Left ventricle myocardium inferior (tissue), 1 donor: ENCODE data around the gene RMRP. TPM values are rescaled to one million over a fixed set of nuclear protein-coding genes. Genes with fewer than 3 reads are reported as not detected.

Source experiments
- DNase-seq: peaks from one replicate; pipeline ENCODE4 v3.0.0-alpha.2; 2020
- H3K27ac ChIP-seq: fragments of 200-600 bp; replicated peaks from 2 replicates; pipeline ENCODE4 v1.8.0; 2021
- H3K27me3 ChIP-seq: fragments of 200-600 bp; 2 replicates; pipeline ENCODE4 v1.8.0; 2021; ENCODE audit warnings: low read depth
- H3K36me3 ChIP-seq: fragments of 200-600 bp; 2 replicates; pipeline ENCODE4 v1.8.0; 2021
- H3K4me1 ChIP-seq: fragments of 200-600 bp; 2 replicates; pipeline ENCODE4 v1.8.0; 2021
- H3K4me3 ChIP-seq: fragments of 200-600 bp; 2 replicates; pipeline ENCODE4 v1.8.0; 2021; ENCODE audit warnings: mild to moderate bottlenecking, moderate library complexity
- H3K9me3 ChIP-seq: fragments of 200-600 bp; replicated peaks from 2 replicates; pipeline ENCODE4 v1.8.0; 2021
- intact Hi-C: fragments of 100-400 bp; cut with micrococcal nuclease; formaldehyde crosslinking; loops from one replicate; pipeline ENCODE4 v1.11.0; 2022
- total RNA-seq: library from RNA; stranded (reverse); fragmentation: NEBNext Ultra II Directional; extraction: Animal tissue kit (Norgen Biotek cat#: 25700); gene quantifications from one replicate; pipeline ENCODE4 v1.2.1, GENCODE V29; 2021
- TF ChIP-seq, protein P1 (sequence below): fragments of 200-600 bp; IDR thresholded peaks from 2 replicates; pipeline ENCODE4 v1.8.0; 2021; ENCODE audit warnings: antibody characterized with exemption, mild to moderate bottlenecking, borderline replicate concordance
- donor health status: DM: no; HTN: yes; CAD: no; lungs with severe emphysema.

RMRP gene
- total RNA-seq, 1 donor from 2014 or later, result 15,093 TPM

DNA sequence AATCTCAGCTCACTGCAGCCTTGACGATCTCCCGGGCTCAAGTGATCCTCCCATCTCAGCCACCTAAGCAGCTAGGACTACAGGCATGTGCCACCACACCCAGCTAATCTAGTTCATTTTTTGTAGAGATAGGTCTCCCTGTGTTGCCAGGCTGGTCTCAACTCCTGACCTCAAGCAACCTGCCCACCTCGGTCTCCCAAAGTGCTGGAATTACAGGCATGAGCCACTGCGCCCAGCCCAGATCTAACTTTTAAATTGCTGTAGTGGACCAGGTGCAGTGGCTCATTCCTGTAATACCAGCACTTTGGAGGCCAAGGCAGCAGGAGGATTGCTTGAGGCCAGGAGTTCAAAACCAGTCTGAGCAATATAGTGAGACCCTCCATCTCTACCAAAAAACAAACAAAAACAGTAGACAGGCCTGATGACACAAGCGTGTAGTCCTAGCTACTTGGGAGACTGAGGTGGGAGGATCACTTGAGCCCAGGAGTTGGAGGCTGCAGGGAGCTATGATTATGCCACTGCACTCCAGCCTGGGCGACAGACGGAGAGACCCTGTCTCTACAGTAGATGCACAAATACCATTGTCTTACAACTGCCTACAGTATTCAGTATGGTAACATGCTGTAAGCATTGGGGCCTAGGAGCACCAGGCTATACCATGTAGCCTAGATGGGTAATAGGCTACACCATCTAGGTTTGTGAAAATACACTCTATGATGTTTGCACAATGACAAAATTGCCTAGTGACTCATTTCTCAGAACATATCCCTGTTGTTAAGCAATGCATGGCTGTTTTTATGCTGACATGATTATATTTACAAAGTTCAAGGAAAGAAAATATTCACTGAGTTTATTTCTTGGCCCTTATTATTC lies 5.6 kb downstream of the RMRP start:
- no peaks in the 10 kb centered on the region for H3K9me3 ChIP-seq
- H3K4me1 ChIP-seq, result peaks cover 7% of the 10 kb centered on the region
- H3K27me3 ChIP-seq, result no peaks in the 10 kb centered on the region
- intact Hi-C loops, result no loop called here
- no peak overlapping the region for H3K27ac ChIP-seq
- H3K4me3 ChIP-seq, result no peak overlapping the region
- no peaks in the 10 kb centered on the region for H3K36me3 ChIP-seq
- TF ChIP-seq, protein P1, sequence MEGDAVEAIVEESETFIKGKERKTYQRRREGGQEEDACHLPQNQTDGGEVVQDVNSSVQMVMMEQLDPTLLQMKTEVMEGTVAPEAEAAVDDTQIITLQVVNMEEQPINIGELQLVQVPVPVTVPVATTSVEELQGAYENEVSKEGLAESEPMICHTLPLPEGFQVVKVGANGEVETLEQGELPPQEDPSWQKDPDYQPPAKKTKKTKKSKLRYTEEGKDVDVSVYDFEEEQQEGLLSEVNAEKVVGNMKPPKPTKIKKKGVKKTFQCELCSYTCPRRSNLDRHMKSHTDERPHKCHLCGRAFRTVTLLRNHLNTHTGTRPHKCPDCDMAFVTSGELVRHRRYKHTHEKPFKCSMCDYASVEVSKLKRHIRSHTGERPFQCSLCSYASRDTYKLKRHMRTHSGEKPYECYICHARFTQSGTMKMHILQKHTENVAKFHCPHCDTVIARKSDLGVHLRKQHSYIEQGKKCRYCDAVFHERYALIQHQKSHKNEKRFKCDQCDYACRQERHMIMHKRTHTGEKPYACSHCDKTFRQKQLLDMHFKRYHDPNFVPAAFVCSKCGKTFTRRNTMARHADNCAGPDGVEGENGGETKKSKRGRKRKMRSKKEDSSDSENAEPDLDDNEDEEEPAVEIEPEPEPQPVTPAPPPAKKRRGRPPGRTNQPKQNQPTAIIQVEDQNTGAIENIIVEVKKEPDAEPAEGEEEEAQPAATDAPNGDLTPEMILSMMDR, result no peak
- no peak for DNase-seq

DNA sequence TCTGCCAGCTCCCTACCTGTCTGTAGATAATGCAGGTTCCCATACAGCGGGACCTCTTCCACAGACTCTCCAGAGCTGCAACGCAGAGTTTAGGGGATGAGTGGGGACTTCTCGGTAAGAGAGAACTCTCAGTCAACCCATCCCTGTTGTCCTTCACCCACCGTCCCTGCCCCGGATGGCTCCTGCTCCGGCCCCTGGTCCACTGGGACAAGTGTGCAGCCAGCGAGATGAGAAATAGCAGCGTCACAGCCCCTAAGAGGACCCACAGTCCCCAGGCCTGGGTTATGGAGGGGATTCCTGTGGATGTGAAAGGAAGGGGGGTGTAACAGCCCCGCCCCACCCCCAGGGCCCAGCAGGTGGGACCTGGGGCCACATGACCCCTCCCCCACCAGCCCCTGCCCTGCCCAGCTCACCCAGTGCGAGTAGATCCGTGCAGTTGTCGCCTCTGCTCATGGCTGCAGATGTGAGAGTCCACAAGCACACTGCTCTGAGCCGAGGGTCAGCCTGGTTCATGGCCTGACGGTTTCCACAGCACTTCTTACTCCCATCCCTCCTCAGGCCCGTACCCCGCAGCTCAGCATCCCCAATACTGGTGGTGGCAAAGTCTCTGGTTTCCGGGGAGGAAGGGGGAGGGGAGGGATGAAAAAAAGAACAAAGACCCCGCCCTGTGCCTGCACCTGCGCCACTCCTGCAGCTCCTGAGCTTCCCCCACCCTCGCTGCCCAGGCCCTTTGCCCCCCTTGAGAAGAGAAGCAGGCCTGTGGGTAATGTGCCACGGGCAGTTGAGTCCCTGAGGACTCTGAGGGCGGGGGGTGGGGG lies 7.3 kb downstream of the RMRP start, which contains the start of gene SIT1:
TSS of gene SIT1 (minus strand) at position 591 of the 818 bp plus-strand sequence. CDS start at position 513, 78 bp downstream.
- no peak within 1 kb of the TSS for H3K27ac ChIP-seq
- H3K36me3 ChIP-seq, result no peaks in the 10 kb centered on the region
- TF ChIP-seq, protein P1, result no peak
- H3K4me3 ChIP-seq, result no peak within 1 kb of the TSS
- H3K27me3 ChIP-seq, result no peaks in the 10 kb centered on the region
- H3K9me3 ChIP-seq, result no peaks in the 10 kb centered on the region
- peaks cover 13% of the 10 kb centered on the region for H3K4me1 ChIP-seq
- intact Hi-C loops, result no loop called here
- DNase-seq, result no peak

DNA sequence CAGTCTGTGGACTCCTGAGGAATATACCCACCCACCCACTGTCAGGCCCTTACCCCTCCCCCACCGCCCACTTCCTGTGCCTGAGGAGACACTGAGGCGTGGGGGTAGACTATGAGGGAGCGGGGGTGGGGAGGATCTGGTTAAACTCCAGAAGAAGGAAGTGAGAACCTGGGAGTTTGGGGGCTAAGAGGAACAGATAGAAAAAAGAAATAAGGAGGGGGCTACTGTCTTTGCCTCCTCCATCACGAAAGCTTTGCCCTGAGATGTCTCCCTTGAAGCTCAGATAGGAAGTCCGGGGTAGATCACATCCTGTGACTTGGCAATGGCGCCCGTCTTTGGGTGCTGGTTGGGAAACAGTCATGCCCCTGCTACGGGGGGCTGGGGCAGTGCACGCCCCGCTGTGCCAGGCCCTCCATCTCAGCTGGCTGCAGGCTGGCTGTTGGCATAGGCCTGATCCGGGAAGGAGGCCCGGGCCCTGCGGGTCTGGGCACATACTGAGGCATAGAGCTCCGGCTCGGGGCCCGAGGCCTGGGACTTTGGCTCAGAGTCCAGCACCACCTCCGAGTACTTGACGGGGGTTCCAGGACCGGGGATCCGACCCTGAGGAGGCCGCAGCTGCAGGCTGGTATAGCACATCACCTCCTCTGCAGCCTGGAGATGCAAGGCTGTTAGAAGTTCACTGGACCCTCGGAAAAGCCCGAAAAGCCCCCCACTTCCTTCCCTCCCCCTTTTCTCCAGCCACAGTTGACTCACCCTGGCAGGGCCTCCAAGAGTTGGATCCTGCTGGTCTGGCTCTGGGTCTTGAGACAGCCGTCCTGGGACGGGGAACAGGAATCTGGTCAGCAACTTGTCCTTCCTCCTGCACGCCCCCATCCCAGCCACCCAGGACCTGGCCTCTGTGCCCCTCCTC lies 8.1 kb downstream of the RMRP start:
- intact Hi-C loops, result loop anchor here (5.0 kb wide), 1 partner anchor 83 kb away; the partner anchor contains the start of genes CREB3 and TLN1
- H3K27ac ChIP-seq, result no peak overlapping the region
- H3K36me3 ChIP-seq, result no peaks in the 10 kb centered on the region
- TF ChIP-seq, protein P1, result no peak
- H3K4me1 ChIP-seq, result peaks cover 14% of the 10 kb centered on the region
- no peaks in the 10 kb centered on the region for H3K27me3 ChIP-seq
- no peaks in the 10 kb centered on the region for H3K9me3 ChIP-seq
- no peak for DNase-seq
- no peak overlapping the region for H3K4me3 ChIP-seq

DNA sequence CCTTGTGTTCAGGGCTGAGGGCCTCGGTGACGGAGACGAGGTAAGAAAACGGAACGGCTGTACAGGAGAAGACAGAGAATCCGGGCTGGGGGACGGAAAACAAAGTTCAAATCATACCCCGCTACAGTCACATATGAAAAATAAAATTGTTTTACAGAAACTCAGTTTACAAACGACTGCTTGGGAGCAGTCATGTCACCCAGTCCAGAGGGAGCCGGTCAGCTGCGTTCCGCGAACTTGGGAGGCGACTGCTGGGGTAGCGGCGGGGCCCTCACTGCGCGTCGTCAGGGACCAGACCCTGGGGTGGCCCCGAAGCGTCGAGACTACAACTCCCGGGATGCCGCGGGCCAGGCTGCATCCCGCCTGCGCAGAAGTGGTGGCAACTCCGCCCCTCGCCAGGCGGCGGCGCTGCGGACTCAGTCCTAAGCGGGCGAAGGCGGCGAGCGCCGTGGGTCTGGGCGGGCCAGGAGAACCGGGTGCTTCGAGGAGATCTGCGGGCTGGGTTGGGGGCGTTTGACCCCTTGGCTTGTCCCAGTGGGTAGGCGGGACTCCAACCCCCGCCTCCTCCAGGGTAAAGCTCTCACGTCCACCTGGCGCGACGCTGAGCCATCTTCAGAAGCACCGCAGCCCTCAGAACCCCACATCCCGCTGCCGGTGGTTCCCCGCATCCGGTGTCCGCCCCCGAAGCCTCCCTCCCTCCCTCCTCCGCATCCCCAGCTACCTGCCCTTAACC lies 11.1 kb downstream of the RMRP start:
- TF ChIP-seq, protein P1, result peak; percentile 96
- H3K27me3 ChIP-seq, result no peaks in the 10 kb centered on the region
- DNase-seq, result peak; percentile 93
- H3K36me3 ChIP-seq, result no peaks in the 10 kb centered on the region
- H3K27ac ChIP-seq, result peak overlapping the region; percentile 82
- H3K4me3 ChIP-seq, result peak overlapping the region; percentile 78
- H3K4me1 ChIP-seq, result peaks cover 14% of the 10 kb centered on the region
- intact Hi-C loops, result loop anchor here (5.0 kb wide), 1 partner anchor 86 kb away; the partner anchor contains the start of genes CREB3 and TLN1
- H3K9me3 ChIP-seq, result no peaks in the 10 kb centered on the region
